ENCODE measurements around the gene SERPINB2.

SERPINB2 gene

GRCh38 chr18:63887424-63887823 lies at the start of gene SERPINB2:
SERPINB2 (plus strand) TSS chr18:63887705; CDS start chr18:63891445, 3,740 bp downstream.
- no peak for TF ChIP-seq CTCF (IDR thresholded peaks at IDR 0.05; ENCODE audit: low read depth, low read length, missing control alignments)
- H3K4me3 ChIP-seq (ENCODE audit: low read depth, low read length), result no peak within 1 kb of the TSS
- DNase-seq (ENCODE audit: low read depth), result no peak

GRCh38 chr18:63843008-63843407 lies 44.5 kb upstream of the SERPINB2 start:
- TF ChIP-seq CTCF (IDR thresholded peaks at IDR 0.05; ENCODE audit: low read depth, low read length, missing control alignments), result no peak
- no peak for DNase-seq (ENCODE audit: low read depth)

GRCh38 chr18:63844254-63844653 lies 43.3 kb upstream of the SERPINB2 start:
- no peak overlapping the region for H3K4me3 ChIP-seq (ENCODE audit: low read depth, low read length)
- DNase-seq (ENCODE audit: low read depth), result no peak
- TF ChIP-seq CTCF (IDR thresholded peaks at IDR 0.05; ENCODE audit: low read depth, low read length, missing control alignments), result peak; percentile 41

More at GRCh38 chr18:63843008-63843407, 44.5 kb upstream of the SERPINB2 start:
- H3K4me3 ChIP-seq (ENCODE audit: low read depth, low read length), result no peak overlapping the region

- no peak for DNase-seq (ENCODE audit: low read depth)
- TF ChIP-seq CTCF (IDR thresholded peaks at IDR 0.05; ENCODE audit: low read depth, low read length, missing control alignments), result peak; percentile 53
- H3K4me3 ChIP-seq (ENCODE audit: low read depth, low read length), result no peak overlapping the region
Measured at GRCh38 chr18:63848159-63848558, 39.3 kb upstream of the SERPINB2 start.

- no peak overlapping the region for H3K4me3 ChIP-seq (ENCODE audit: low read depth, low read length)
- no peak for DNase-seq (ENCODE audit: low read depth)
- peak; percentile 39 for TF ChIP-seq CTCF (IDR thresholded peaks at IDR 0.05; ENCODE audit: low read depth, low read length, missing control alignments)
Measured at GRCh38 chr18:63850020-63850419, 37.5 kb upstream of the SERPINB2 start.

GRCh38 chr18:63850636-63851035 lies 36.9 kb upstream of the SERPINB2 start:
- no peak overlapping the region for H3K4me3 ChIP-seq (ENCODE audit: low read depth, low read length)
- DNase-seq (ENCODE audit: low read depth), result no peak
- no peak for TF ChIP-seq CTCF (IDR thresholded peaks at IDR 0.05; ENCODE audit: low read depth, low read length, missing control alignments)

- DNase-seq (ENCODE audit: low read depth), result no peak
- no peak overlapping the region for H3K4me3 ChIP-seq (ENCODE audit: low read depth, low read length)
- TF ChIP-seq CTCF (IDR thresholded peaks at IDR 0.05; ENCODE audit: low read depth, low read length, missing control alignments), result no peak
Measured at GRCh38 chr18:63858456-63858855, 29.0 kb upstream of the SERPINB2 start.

All from GM12864 (cell line).